ENCODE measurements around the gene LASP1NB.
"Not testable (repeated sequence)": the region's sequence is repeated elsewhere in the genome, so short reads cannot be mapped to it uniquely, and the experiment has no call there.

The LASP1NB gene

DNA sequence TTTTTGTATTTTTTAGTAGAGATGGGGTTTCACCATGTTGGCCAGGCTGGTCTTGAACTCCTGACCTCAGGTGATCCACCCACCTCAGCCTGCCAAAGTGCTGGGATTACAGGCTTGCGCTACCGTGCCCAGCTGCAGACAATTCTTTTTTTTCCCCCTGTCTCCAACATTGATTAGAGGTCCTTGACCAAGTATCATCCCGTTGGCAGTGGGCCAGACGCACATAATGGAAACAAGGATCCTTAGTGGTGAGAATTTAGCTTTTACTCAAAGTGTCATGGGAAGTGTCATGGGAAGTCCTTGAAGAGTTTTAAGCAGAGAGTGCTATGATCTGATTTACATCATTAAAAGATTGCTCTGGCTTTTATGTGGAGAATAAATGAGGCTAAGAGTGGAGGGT is 43.9 kb downstream of the LASP1NB start:
- no peak overlapping the region for H3K4me3 ChIP-seq (ENCODE audit: low read depth, low read length)
- no peak overlapping the region for H3K9ac ChIP-seq
- no peaks in the 10 kb centered on the region for H3K27me3 ChIP-seq (ENCODE audit: control insufficient read depth, insufficient read depth, low read length)
- H2AFZ ChIP-seq = no peak overlapping the region
- TF ChIP-seq, protein P1, sequence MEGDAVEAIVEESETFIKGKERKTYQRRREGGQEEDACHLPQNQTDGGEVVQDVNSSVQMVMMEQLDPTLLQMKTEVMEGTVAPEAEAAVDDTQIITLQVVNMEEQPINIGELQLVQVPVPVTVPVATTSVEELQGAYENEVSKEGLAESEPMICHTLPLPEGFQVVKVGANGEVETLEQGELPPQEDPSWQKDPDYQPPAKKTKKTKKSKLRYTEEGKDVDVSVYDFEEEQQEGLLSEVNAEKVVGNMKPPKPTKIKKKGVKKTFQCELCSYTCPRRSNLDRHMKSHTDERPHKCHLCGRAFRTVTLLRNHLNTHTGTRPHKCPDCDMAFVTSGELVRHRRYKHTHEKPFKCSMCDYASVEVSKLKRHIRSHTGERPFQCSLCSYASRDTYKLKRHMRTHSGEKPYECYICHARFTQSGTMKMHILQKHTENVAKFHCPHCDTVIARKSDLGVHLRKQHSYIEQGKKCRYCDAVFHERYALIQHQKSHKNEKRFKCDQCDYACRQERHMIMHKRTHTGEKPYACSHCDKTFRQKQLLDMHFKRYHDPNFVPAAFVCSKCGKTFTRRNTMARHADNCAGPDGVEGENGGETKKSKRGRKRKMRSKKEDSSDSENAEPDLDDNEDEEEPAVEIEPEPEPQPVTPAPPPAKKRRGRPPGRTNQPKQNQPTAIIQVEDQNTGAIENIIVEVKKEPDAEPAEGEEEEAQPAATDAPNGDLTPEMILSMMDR (IDR thresholded peaks at IDR 0.05) = no peak
- no peaks in the 10 kb centered on the region for H3K79me2 ChIP-seq
- H3K9me3 ChIP-seq (ENCODE audit: control insufficient read depth, low read length) = no peaks in the 10 kb centered on the region
- no peak overlapping the region for H3K27ac ChIP-seq
- no peak overlapping the region for H3K4me2 ChIP-seq (ENCODE audit: low read length)
- no peaks in the 10 kb centered on the region for H3K36me3 ChIP-seq (ENCODE audit: control insufficient read depth, insufficient read depth, low read length)
- H3K4me1 ChIP-seq = no peaks in the 10 kb centered on the region

DNA sequence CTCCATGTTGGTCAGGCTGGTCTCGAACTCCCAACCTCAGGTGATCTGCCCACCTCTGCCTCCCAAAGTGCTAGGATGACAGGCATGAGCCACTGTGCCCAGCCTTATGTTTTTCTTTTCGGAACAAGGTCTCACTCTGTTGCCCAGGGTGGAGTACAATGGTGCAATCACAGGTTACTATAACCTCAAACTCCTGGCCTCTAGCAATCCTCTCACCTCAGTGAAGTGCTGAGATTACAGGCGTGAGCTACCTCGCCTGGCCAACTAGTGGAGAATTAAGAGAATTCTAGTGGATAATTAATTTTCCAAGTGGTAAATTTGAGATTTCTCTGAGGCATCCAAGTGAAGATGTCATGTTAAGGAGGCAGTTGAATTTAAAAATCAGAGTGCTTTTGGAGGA is 44.7 kb downstream of the LASP1NB start:
- Histone ChIP-seq H3K4me1 (no peaks in the 10 kb centered on the region), H3K79me2 (no peaks in the 10 kb centered on the region), H3K36me3 (ENCODE audit: control insufficient read depth, insufficient read depth, low read length) (no peaks in the 10 kb centered on the region), H3K27me3 (ENCODE audit: control insufficient read depth, insufficient read depth, low read length) (no peaks in the 10 kb centered on the region), H3K4me3 (ENCODE audit: low read depth, low read length) (no peak overlapping the region), H3K4me2 (ENCODE audit: low read length) (no peak overlapping the region), H3K27ac (no peak overlapping the region), H3K9ac (no peak overlapping the region), H2AFZ (no peak overlapping the region), H3K9me3 (ENCODE audit: control insufficient read depth, low read length) (no peaks in the 10 kb centered on the region)
- TF ChIP-seq, protein P1 (IDR thresholded peaks at IDR 0.05) = no peak

DNA sequence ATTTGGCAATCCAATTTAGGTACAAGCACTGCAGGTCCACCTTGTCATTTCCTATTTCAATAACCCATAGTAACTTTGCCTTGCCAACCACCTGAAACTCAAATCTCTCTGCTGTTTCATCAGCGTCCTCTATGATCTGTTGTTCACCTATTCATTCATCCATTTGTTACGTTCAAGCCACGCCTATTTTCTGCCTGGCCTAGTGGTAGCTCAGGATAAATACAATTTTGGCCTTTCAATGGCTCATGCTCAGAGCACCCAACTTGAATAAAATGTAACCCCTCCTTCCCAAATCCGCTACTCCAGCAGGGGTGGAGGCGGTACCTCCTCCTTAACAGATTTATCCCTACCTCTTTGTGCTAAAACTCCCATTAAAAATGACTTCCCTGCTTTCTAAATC is 45.4 kb downstream of the LASP1NB start:
- Histone ChIP-seq H3K27me3 (ENCODE audit: control insufficient read depth, insufficient read depth, low read length) (no peaks in the 10 kb centered on the region), H3K36me3 (ENCODE audit: control insufficient read depth, insufficient read depth, low read length) (no peaks in the 10 kb centered on the region), H3K9me3 (ENCODE audit: control insufficient read depth, low read length) (no peaks in the 10 kb centered on the region), H3K4me1 (no peaks in the 10 kb centered on the region), H3K79me2 (no peaks in the 10 kb centered on the region), H3K27ac (no peak overlapping the region), H3K9ac (no peak overlapping the region), H3K4me2 (ENCODE audit: low read length) (no peak overlapping the region), H2AFZ (no peak overlapping the region), H3K4me3 (ENCODE audit: low read depth, low read length) (no peak overlapping the region)
- TF ChIP-seq, protein P1 (IDR thresholded peaks at IDR 0.05) = no peak

DNA sequence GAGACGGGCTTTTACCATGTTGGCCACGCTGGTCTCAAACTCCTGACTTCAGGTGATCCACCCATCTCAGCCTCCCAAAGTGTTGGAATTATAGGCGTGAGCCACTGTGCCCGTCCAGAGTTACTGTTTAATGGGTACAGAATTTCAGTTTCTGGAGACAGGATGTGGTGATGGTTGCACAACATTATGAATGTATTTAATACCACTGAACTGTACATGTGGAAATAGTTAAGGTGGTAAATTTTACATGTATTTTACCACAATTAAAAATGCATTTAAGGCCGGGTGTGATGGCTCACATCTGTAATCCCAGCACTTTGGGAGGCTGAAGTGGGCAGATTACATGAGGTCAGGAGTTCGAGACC is 50.8 kb downstream of the LASP1NB start:
- H3K36me3 ChIP-seq (ENCODE audit: control insufficient read depth, insufficient read depth, low read length); H3K27ac ChIP-seq; H3K79me2 ChIP-seq; H3K4me3 ChIP-seq (ENCODE audit: low read depth, low read length); H3K9me3 ChIP-seq (ENCODE audit: control insufficient read depth, low read length); H3K27me3 ChIP-seq (ENCODE audit: control insufficient read depth, insufficient read depth, low read length); H2AFZ ChIP-seq; H3K9ac ChIP-seq; H3K4me2 ChIP-seq (ENCODE audit: low read length); H3K4me1 ChIP-seq: not testable (repeated sequence)

DNA sequence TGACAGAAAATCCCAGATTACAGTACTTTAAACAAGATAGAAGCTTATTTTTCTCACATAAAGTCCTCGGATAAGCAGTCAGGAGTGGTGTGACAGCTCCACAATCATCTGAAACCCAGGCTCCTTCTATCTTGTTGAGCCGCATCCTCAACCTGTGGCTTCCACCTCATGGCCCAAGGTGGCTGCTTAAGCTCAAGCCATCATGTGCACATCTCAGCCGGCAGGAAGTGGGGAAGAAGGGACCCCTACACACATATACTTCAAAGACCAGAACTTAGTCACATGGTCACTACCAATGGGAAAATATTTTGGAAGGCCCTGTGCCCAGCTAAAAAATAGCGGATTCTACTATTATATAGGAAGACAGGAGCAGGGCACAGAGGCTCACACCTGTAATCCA is 52.8 kb downstream of the LASP1NB start:
- Histone ChIP-seq H3K79me2 (no peaks in the 10 kb centered on the region), H3K36me3 (ENCODE audit: control insufficient read depth, insufficient read depth, low read length) (no peaks in the 10 kb centered on the region), H3K9me3 (ENCODE audit: control insufficient read depth, low read length) (no peaks in the 10 kb centered on the region), H3K4me1 (no peaks in the 10 kb centered on the region), H2AFZ (no peak overlapping the region), H3K9ac (no peak overlapping the region), H3K4me2 (ENCODE audit: low read length) (no peak overlapping the region), H3K27ac (no peak overlapping the region), H3K27me3 (ENCODE audit: control insufficient read depth, insufficient read depth, low read length) (no peaks in the 10 kb centered on the region), H3K4me3 (ENCODE audit: low read depth, low read length) (no peak overlapping the region)
- TF ChIP-seq, protein P1 (IDR thresholded peaks at IDR 0.05) = no peak
